ENCODE measurements around the gene AGMO. TPM values are rescaled to one million over a fixed set of nuclear protein-coding genes. Genes with fewer than 3 reads are reported as not detected.

AGMO gene
- total RNA-seq, 2 experiments from 2014 or later, result not detected

- H3K27ac Mint-ChIP-seq, result no peak overlapping the region
- H3K36me3 Mint-ChIP-seq (ENCODE audit: low read depth), result no peaks in the 10 kb centered on the region
- H3K9me3 Mint-ChIP-seq, result no peaks in the 10 kb centered on the region
- CTCF ChIA-PET, result no interaction called here
- no peaks in the 10 kb centered on the region for H3K27me3 Mint-ChIP-seq
- DNase-seq, result no peak
- POLR2A ChIA-PET, result no interaction called here
- intact Hi-C loops (cut with micrococcal nuclease), result no loop called here
- no peak overlapping the region for H3K4me3 Mint-ChIP-seq
- no peaks in the 10 kb centered on the region for H3K4me1 Mint-ChIP-seq (ENCODE audit: low read depth)
- ATAC-seq, result no peak
- TF ChIP-seq CTCF (IDR thresholded peaks at IDR 0.05), result no peak
Measured at GRCh38 chr7:15604166-15604565, 42.4 kb upstream of the AGMO start.

GRCh38 chr7:15603124-15603523 lies 41.3 kb upstream of the AGMO start:
- no peaks in the 10 kb centered on the region for H3K36me3 Mint-ChIP-seq (ENCODE audit: low read depth)
- no peak overlapping the region for H3K27ac Mint-ChIP-seq
- no peaks in the 10 kb centered on the region for H3K9me3 Mint-ChIP-seq
- intact Hi-C loops (cut with micrococcal nuclease), result no loop called here
- no peaks in the 10 kb centered on the region for H3K27me3 Mint-ChIP-seq
- H3K4me1 Mint-ChIP-seq (ENCODE audit: low read depth), result no peaks in the 10 kb centered on the region
- POLR2A ChIA-PET, result no interaction called here
- no peak overlapping the region for H3K4me3 Mint-ChIP-seq
- DNase-seq, result no peak
- no peak for ATAC-seq
- no peak for TF ChIP-seq CTCF (IDR thresholded peaks at IDR 0.05)
- CTCF ChIA-PET, result no interaction called here

DNA sequence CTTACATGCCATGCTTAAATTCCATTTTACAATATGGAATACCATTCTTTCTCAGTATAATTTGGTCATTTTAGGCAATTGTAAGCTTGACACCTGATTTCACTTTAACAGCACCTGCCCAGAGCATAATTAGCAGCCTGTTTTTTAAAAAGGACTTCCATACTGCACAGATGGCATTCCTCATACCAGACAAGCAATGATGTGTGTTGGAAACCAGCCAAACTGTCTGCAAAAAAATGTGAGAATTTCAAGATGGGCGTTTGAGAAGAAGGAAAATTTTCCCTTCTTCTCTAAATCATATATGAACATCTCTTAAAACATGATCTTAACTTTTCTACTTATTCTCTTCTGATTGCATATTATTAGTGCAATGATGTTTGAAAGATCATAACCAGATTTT lies 40.4 kb upstream of the AGMO start:
- Mint-ChIP-seq H3K4me1 (ENCODE audit: low read depth) (no peaks in the 10 kb centered on the region), H3K9me3 (no peaks in the 10 kb centered on the region), H3K27ac (no peak overlapping the region), H3K27me3 (no peaks in the 10 kb centered on the region), H3K36me3 (ENCODE audit: low read depth) (no peaks in the 10 kb centered on the region), H3K4me3 (no peak overlapping the region)
- POLR2A ChIA-PET, result no interaction called here
- CTCF ChIA-PET, result no interaction called here
- no peak for DNase-seq
- intact Hi-C loops (cut with micrococcal nuclease), result no loop called here
- ATAC-seq, result no peak
- TF ChIP-seq CTCF (IDR thresholded peaks at IDR 0.05), result no peak

GRCh38 chr7:15601175-15601574 lies 39.4 kb upstream of the AGMO start:
- Mint-ChIP-seq H3K27ac (no peak overlapping the region), H3K36me3 (ENCODE audit: low read depth) (no peaks in the 10 kb centered on the region), H3K9me3 (no peaks in the 10 kb centered on the region), H3K4me1 (ENCODE audit: low read depth) (no peaks in the 10 kb centered on the region), H3K27me3 (no peaks in the 10 kb centered on the region), H3K4me3 (no peak overlapping the region)
- ChIA-PET POLR2A (no interaction called here), CTCF (no interaction called here)
- intact Hi-C loops (cut with micrococcal nuclease), result no loop called here
- DNase-seq (no peak), ATAC-seq (no peak)
- no peak for TF ChIP-seq CTCF (IDR thresholded peaks at IDR 0.05)

DNA sequence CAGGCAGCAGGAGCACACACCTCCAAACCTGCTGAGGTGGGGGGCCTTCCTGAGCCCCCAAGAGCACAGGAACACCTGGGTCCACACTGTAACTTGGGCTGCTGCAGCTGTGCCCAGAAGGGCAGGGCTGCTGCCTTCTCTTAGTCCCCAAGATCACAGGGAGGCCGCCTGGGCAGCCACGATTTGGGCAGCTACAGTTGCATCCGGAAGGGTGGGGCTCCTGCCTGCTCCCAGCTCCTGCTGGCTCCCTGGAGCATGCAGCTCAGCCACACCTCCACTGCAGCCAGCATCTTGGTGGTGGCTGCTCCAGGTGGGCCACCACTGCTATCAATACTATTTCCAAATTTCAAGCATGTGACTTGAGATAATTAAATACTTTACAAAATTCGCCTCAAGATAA lies 38.5 kb upstream of the AGMO start:
- Mint-ChIP-seq H3K9me3 (no peaks in the 10 kb centered on the region), H3K27me3 (no peaks in the 10 kb centered on the region), H3K4me3 (no peak overlapping the region), H3K27ac (no peak overlapping the region), H3K4me1 (ENCODE audit: low read depth) (no peaks in the 10 kb centered on the region), H3K36me3 (ENCODE audit: low read depth) (no peaks in the 10 kb centered on the region)
- DNase-seq (no peak), ATAC-seq (no peak)
- ChIA-PET POLR2A (no interaction called here), CTCF (no interaction called here)
- no peak for TF ChIP-seq CTCF (IDR thresholded peaks at IDR 0.05)
- intact Hi-C loops (cut with micrococcal nuclease), result no loop called here
